IMR-90 (cell line): ENCODE results near the gene POMGNT2. TPM values are rescaled to one million over a fixed set of nuclear protein-coding genes. Genes with fewer than 3 reads are reported as not detected.

ENCODE experiments used
- ATAC-seq: fragments of 200-7000 bp; cut with Tn5 transposase; 2 replicates; pipeline ENCODE4 v1.9.1; 2020; ENCODE audit warnings: low read depth, mild to moderate bottlenecking, moderate library complexity
- BruUV-seq: library from RNA; stranded (reverse); fragments of 400-500 nt; replicated peaks from 2 replicates; lab custom pipeline; 2021; lab: Mats Ljungman, UMichigan
- CTCF ChIA-PET: fragments of 300-600 bp; formaldehyde crosslinking; extraction: SDS; loops from one replicate; lab custom pipeline; 2021; ENCODE audit warnings: antibody characterized with exemption; lab: Yijun Ruan, JAX
- POLR2A ChIA-PET: fragments of 300-600 bp; sonication (Branson Sonifier 250); formaldehyde crosslinking; loops from one replicate; lab custom pipeline; 2022; ENCODE audit warnings: antibody characterized with exemption; ENCODE audit not compliant: unreplicated experiment; lab: Charles Lee
- DNase-seq: peaks from one replicate; pipeline ENCODE4 v3.0.0; 2013
- H2AFZ ChIP-seq: replicated peaks from 2 replicates; pipeline ENCODE3; 2013; ENCODE audit warnings: low read length, mild to moderate bottlenecking; ENCODE audit not compliant: poor library complexity
- H2AK5ac ChIP-seq: 2 replicates; pipeline ENCODE4 v1.6.1; 2013; ENCODE audit warnings: low read depth, low read length, inconsistent platforms
- H2AK9ac ChIP-seq: replicated peaks from 2 replicates; pipeline ENCODE3; 2013; ENCODE audit warnings: mild to moderate bottlenecking, low read depth, low read length, moderate library complexity; ENCODE audit not compliant: poor library complexity
- H2BK120ac ChIP-seq: 2 replicates; pipeline ENCODE4 v1.6.1; 2013; ENCODE audit warnings: low read depth, low read length, inconsistent platforms
- H2BK15ac ChIP-seq: 3 replicates; pipeline ENCODE4 v1.6.1; 2013; ENCODE audit warnings: low read depth, low read length, inconsistent platforms
- H2BK20ac ChIP-seq: 2 replicates; pipeline ENCODE4 v1.6.1; 2013; ENCODE audit warnings: low read depth, mild to moderate bottlenecking, inconsistent platforms, low read length, moderate library complexity
- H2BK5ac ChIP-seq: 2 replicates; pipeline ENCODE4 v1.6.1; 2013; ENCODE audit warnings: mild to moderate bottlenecking, low read depth, low read length, inconsistent platforms; ENCODE audit not compliant: poor library complexity, severe bottlenecking
- H3K14ac ChIP-seq: replicated peaks from 2 replicates; pipeline ENCODE4 v1.6.1; 2013; ENCODE audit warnings: low read depth, low read length, inconsistent platforms
- H3K18ac ChIP-seq: 2 replicates; pipeline ENCODE4 v1.6.1; 2013; ENCODE audit warnings: low read depth, low read length, control low read depth
- H3K23ac ChIP-seq: 2 replicates; pipeline ENCODE4 v1.6.1; 2013; ENCODE audit warnings: low read depth, low read length, inconsistent platforms
- H3K27ac ChIP-seq: 2 replicates; pipeline ENCODE4 v1.5.1; 2013; ENCODE audit warnings: mild to moderate bottlenecking, control low read depth, low read length; ENCODE audit not compliant: insufficient read depth
- H3K27me3 ChIP-seq: 2 replicates; pipeline ENCODE4 v1.6.1; 2013; ENCODE audit warnings: low read length; ENCODE audit not compliant: control insufficient read depth, insufficient read depth
- H3K36me3 ChIP-seq: 2 replicates; pipeline ENCODE4 v1.6.1; 2013; ENCODE audit warnings: low read length, mixed read lengths; ENCODE audit not compliant: control insufficient read depth, insufficient read depth
- H3K4ac ChIP-seq: 2 replicates; pipeline ENCODE4 v1.6.1; 2013; ENCODE audit warnings: low read depth, low read length, inconsistent platforms
- H3K4me1 ChIP-seq: 2 replicates; pipeline ENCODE4 v1.6.1; 2013; ENCODE audit warnings: low read length, mixed read lengths; ENCODE audit not compliant: control insufficient read depth, insufficient read depth
- H3K4me2 ChIP-seq: 2 replicates; pipeline ENCODE4 v1.6.1; 2013; ENCODE audit warnings: low read depth, mild to moderate bottlenecking, control low read depth, low read length, moderate library complexity
- H3K4me3 ChIP-seq: 2 replicates; pipeline ENCODE4 v1.5.1; 2013; ENCODE audit warnings: low read depth, mild to moderate bottlenecking, control low read depth, low read length, moderate library complexity; ENCODE audit not compliant: insufficient read depth
- H3K56ac ChIP-seq: 2 replicates; pipeline ENCODE4 v1.6.1; 2013; ENCODE audit warnings: low read length, inconsistent platforms; ENCODE audit not compliant: insufficient read depth; ENCODE audit errors: extremely low read depth
- H3K79me1 ChIP-seq, 2 experiments: 2 replicates each; pipeline ENCODE4 v1.6.1; 2013; ENCODE audit warnings: low read length in 2 of 2, inconsistent platforms in 1 of 2, low read depth in 1 of 2
- H3K9ac ChIP-seq: 2 replicates; pipeline ENCODE4 v1.6.1; 2013; ENCODE audit warnings: low read depth, low read length, control low read depth
- H3K9me1 ChIP-seq: 2 replicates; pipeline ENCODE4 v1.6.1; 2013; ENCODE audit warnings: low read length, inconsistent platforms; ENCODE audit not compliant: insufficient read depth
- H3K9me3 ChIP-seq: 2 replicates; pipeline ENCODE4 v1.6.1; 2013; ENCODE audit warnings: low read length; ENCODE audit not compliant: control insufficient read depth, insufficient read depth
- H4K20me1 ChIP-seq: 2 replicates; pipeline ENCODE4 v1.6.1; 2013; ENCODE audit warnings: low read length, inconsistent platforms; ENCODE audit not compliant: insufficient read depth
- H4K5ac ChIP-seq: 2 replicates; pipeline ENCODE4 v1.6.1; 2013; ENCODE audit warnings: mild to moderate bottlenecking, low read depth, low read length, control low read depth
- H4K8ac ChIP-seq, 2 experiments: 2 replicates each; pipeline ENCODE4 v1.6.1; 2013; ENCODE audit warnings: low read depth in 2 of 2, low read length in 2 of 2, control low read depth in 1 of 2, inconsistent platforms in 1 of 2
- H4K91ac ChIP-seq: 2 replicates; pipeline ENCODE4 v1.6.1; 2013; ENCODE audit warnings: low read depth, low read length, inconsistent platforms; ENCODE audit not compliant: insufficient read depth
- CEBPB ChIP-seq: IDR thresholded peaks from 2 replicates; pipeline ENCODE4 v1.6.1; 2012; ENCODE audit warnings: low read depth, low read length, improper control_type of control experiment
- CHD1 ChIP-seq: IDR thresholded peaks from 2 replicates; pipeline ENCODE4 v1.6.1; 2012; ENCODE audit warnings: low read depth, low read length, improper control_type of control experiment
- FOS ChIP-seq: fragments of 150-350 bp; IDR thresholded peaks from 2 replicates; pipeline ENCODE4 v1.6.1; 2016; ENCODE audit warnings: low read depth, low read length
- MAZ ChIP-seq: IDR thresholded peaks from 2 replicates; pipeline ENCODE4 v1.6.1; 2012; ENCODE audit warnings: low read depth, mild to moderate bottlenecking, low read length, improper control_type of control experiment, moderate library complexity, borderline replicate concordance
- MXI1 ChIP-seq: IDR thresholded peaks from 2 replicates; pipeline ENCODE4 v1.6.1; 2012; ENCODE audit warnings: low read depth, mild to moderate bottlenecking, low read length, moderate library complexity, borderline replicate concordance
- NFE2L2 ChIP-seq: fragments of 150-350 bp; IDR thresholded peaks from 2 replicates; pipeline ENCODE4 v1.6.1; 2016; ENCODE audit warnings: low read depth, mild to moderate bottlenecking, low read length
- POLR2A ChIP-seq: IDR thresholded peaks from 2 replicates; pipeline ENCODE4 v1.6.1; 2012; ENCODE audit warnings: mild to moderate bottlenecking, low read depth, low read length
- RAD21 ChIP-seq: IDR thresholded peaks from 2 replicates; pipeline ENCODE4 v1.6.1; 2012; ENCODE audit warnings: low read length, improper control_type of control experiment
- RFX5 ChIP-seq: IDR thresholded peaks from 2 replicates; pipeline ENCODE4 v1.8.0; 2012; ENCODE audit warnings: low read depth, mild to moderate bottlenecking, low read length, moderate library complexity
- SMC3 ChIP-seq: fragments of 150-350 bp; IDR thresholded peaks from 2 replicates; pipeline ENCODE4 v1.6.1; 2016; ENCODE audit warnings: low read depth, mild to moderate bottlenecking, antibody characterized with exemption, low read length, moderate library complexity
- WGBS, 2 experiments: methylation state at CpG; one replicate each; pipeline versions ENCODE4 v1.1.5 to v1.1.7; 2013; ENCODE audit warnings: missing lambda C conversion rate in 2 of 2; ENCODE audit not compliant: insufficient read length in 1 of 2; ENCODE audit errors: extremely low coverage in 2 of 2; 5-methylcytosine and 5-hydroxymethylcytosine counted together
- dilution Hi-C: fragments of 300-500 bp; cut with HindIII; formaldehyde crosslinking; loops from one replicate; pipeline ENCODE4 v1.14.3; 2018; ENCODE audit warnings: low sequenced_read_pairs; ENCODE audit not compliant: unreplicated experiment
- in situ Hi-C: fragments of 300-500 bp; cut with MboI; formaldehyde crosslinking; loops from 3 replicates; pipeline ENCODE4 v1.14.3; 2019; ENCODE audit warnings: low sequenced_read_pairs, inconsistent platforms, mixed read lengths
- intact Hi-C: fragments of 100-400 bp; cut with micrococcal nuclease; formaldehyde crosslinking; loops from 2 replicates; pipeline ENCODE4 v1.10.0; 2022
- polyA plus RNA-seq, 3 experiments: library from polyadenylated mRNA; depleted of rRNA; stranded (reverse); fragments of >200 nt; gene quantifications; 2 replicates each; pipeline ENCODE4 v1.2.3, GENCODE V29; 2012; ENCODE audit warnings: low replicate concordance in 1 of 3
- total RNA-seq: library from RNA; depleted of rRNA; stranded (reverse); fragments of >200 nt; gene quantifications from 2 replicates; pipeline ENCODE4 v1.2.3, GENCODE V29; 2012
- TF ChIP-seq, protein P1 (sequence below): fragments of 150-350 bp; IDR thresholded peaks from 2 replicates; pipeline ENCODE4 v1.6.1; 2017; ENCODE audit warnings: mild to moderate bottlenecking, antibody characterized with exemption, low read length, low read depth
- TF ChIP-seq, protein P2 (sequence below): conservative IDR thresholded peaks from 2 replicates; pipeline ENCODE4 v1.5.1; 2012; ENCODE audit warnings: mild to moderate bottlenecking, low read depth, low read length, improper control_type of control experiment
- TF ChIP-seq, protein P3 (sequence below): fragments of 150-350 bp; IDR thresholded peaks from 2 replicates; pipeline ENCODE4 v1.6.1; 2016; ENCODE audit warnings: low read depth, mild to moderate bottlenecking, low read length, moderate library complexity, borderline replicate concordance

The POMGNT2 gene
- total and polyA plus RNA-seq, 2 of the 4 experiments (the other 2 are of a cell fraction), result 7.5 to 16.2 TPM

DNA sequence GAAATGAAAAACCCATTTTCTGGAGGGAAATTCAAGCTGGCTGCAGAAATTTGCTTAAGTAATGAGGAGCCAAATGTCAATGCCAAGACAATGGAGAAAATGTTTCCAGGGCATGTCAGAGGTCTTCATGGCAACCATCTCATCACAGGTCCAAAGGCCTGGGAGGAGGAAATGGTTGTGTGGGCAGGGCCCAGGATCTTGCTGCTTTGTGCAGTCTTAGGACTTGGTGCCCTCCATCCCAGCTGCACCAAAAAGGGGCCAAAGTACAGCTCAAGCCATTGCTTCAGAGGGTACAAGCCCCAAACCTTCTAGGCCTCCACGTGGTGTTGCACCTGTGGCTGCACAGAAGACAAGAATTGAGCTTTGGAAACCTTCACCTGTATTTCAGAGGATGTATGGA lies 59.3 kb downstream of the POMGNT2 start:
- Histone ChIP-seq H3K9me1 (no peaks in the 10 kb centered on the region), H2AFZ (no peak overlapping the region), H2BK120ac (no peak overlapping the region), H2BK20ac (no peak overlapping the region), H3K4ac (no peak overlapping the region), H3K23ac (no peak overlapping the region), H3K4me1 (no peaks in the 10 kb centered on the region), H4K8ac (no peak overlapping the region), H2AK9ac (no peak overlapping the region), H4K91ac (no peak overlapping the region), H3K36me3 (no peaks in the 10 kb centered on the region), H3K9me3 (peaks cover under 1% of the 10 kb centered on the region), H3K79me1 (no peaks in the 10 kb centered on the region), H3K18ac (no peak overlapping the region), H3K56ac (no peak overlapping the region), H4K20me1 (no peaks in the 10 kb centered on the region), H3K9ac (no peak overlapping the region), H2AK5ac (no peak overlapping the region), H3K14ac (no peak overlapping the region), H3K4me2 (no peak overlapping the region), H3K4me3 (no peak overlapping the region), H2BK5ac (no peak overlapping the region), H3K27ac (no peak overlapping the region), H2BK15ac (no peak overlapping the region), H4K5ac (no peak overlapping the region), H3K27me3 (no peaks in the 10 kb centered on the region)
- POLR2A ChIA-PET, result no interaction called here
- no CpG with 5 or more reads among the region's 1 CpG for WGBS, 2 experiments
- dilution Hi-C loops, result no loop called here
- DNase-seq (no peak), ATAC-seq (no peak)
- in situ Hi-C loops, result no loop called here
- intact Hi-C loops, result no loop called here
- CTCF ChIA-PET, result no interaction called here
- no TSS peak for BruUV-seq
- TF ChIP-seq CHD1 (no peak), RAD21 (no peak), MAZ (no peak), FOS (no peak), CEBPB (no peak), NFE2L2 (no peak), SMC3 (no peak), MXI1 (no peak), POLR2A (no peak), RFX5 (no peak)
- TF ChIP-seq, protein P1, sequence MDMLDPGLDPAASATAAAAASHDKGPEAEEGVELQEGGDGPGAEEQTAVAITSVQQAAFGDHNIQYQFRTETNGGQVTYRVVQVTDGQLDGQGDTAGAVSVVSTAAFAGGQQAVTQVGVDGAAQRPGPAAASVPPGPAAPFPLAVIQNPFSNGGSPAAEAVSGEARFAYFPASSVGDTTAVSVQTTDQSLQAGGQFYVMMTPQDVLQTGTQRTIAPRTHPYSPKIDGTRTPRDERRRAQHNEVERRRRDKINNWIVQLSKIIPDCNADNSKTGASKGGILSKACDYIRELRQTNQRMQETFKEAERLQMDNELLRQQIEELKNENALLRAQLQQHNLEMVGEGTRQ, result no peak
- TF ChIP-seq, protein P2, sequence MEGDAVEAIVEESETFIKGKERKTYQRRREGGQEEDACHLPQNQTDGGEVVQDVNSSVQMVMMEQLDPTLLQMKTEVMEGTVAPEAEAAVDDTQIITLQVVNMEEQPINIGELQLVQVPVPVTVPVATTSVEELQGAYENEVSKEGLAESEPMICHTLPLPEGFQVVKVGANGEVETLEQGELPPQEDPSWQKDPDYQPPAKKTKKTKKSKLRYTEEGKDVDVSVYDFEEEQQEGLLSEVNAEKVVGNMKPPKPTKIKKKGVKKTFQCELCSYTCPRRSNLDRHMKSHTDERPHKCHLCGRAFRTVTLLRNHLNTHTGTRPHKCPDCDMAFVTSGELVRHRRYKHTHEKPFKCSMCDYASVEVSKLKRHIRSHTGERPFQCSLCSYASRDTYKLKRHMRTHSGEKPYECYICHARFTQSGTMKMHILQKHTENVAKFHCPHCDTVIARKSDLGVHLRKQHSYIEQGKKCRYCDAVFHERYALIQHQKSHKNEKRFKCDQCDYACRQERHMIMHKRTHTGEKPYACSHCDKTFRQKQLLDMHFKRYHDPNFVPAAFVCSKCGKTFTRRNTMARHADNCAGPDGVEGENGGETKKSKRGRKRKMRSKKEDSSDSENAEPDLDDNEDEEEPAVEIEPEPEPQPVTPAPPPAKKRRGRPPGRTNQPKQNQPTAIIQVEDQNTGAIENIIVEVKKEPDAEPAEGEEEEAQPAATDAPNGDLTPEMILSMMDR, result no peak
- TF ChIP-seq, protein P3, sequence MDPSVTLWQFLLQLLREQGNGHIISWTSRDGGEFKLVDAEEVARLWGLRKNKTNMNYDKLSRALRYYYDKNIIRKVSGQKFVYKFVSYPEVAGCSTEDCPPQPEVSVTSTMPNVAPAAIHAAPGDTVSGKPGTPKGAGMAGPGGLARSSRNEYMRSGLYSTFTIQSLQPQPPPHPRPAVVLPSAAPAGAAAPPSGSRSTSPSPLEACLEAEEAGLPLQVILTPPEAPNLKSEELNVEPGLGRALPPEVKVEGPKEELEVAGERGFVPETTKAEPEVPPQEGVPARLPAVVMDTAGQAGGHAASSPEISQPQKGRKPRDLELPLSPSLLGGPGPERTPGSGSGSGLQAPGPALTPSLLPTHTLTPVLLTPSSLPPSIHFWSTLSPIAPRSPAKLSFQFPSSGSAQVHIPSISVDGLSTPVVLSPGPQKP, result no peak
